NCI-H2081 (cell line): ENCODE data around the gene TAAR2.
"Not testable (repeated sequence)": the region's sequence is repeated elsewhere in the genome, so short reads cannot be mapped to it uniquely, and the experiment has no call there.

Source experiments
- DNase-seq, 2 experiments: peaks; one replicate each; lab custom pipeline; 2025; lab: John Stamatoyannopoulos, UW

TAAR2 gene, protein sequence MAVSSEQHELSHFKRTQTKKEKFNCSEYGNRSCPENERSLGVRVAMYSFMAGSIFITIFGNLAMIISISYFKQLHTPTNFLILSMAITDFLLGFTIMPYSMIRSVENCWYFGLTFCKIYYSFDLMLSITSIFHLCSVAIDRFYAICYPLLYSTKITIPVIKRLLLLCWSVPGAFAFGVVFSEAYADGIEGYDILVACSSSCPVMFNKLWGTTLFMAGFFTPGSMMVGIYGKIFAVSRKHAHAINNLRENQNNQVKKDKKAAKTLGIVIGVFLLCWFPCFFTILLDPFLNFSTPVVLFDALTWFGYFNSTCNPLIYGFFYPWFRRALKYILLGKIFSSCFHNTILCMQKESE

DNA sequence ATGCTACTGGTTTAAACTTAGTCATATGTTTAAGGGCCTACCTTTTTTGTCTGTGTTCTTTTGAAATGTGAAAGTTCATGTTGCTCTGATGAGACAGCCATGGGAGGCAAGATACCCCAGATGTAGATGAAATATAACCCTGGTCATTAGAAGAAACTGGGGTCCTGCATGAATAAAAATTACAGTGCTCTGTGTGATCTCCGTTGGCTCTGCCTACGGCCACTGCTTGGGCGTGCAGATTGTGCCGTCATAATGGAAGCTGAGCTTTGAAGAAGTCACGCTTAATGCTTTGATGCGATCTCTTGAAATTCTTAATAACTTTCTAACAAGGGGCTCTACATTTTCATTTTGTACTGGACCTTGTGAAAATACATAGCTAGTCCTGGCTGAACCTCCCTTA, at the start of gene TAAR2:
Gene TAAR2 (minus strand): TSS at position 101 of the 400 bp plus-strand sequence. CDS start 0 bp downstream, at position 101.
- no peak for DNase-seq

- no peak for DNase-seq
These were observed 49.5 kb upstream of the TAAR2 start for GRCh38 chr6:132673376-132674094.

DNA sequence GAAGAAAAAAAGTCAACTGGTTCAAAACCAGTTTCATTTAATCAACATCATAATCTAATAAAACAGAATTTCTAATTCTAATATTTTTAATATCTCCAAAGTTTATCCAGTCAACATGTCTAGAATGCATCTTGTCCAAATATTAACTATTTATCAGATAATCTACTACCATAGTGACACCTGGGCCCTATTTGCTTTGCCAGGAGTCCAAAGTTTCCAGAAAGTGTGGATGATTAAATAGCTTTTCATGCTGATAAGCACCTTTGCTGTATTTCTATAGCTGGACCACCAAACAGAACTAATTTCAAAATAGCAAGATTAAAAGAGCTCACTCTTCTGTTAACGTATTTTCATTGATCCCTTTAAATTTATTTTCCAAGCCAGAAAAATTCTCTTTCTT, 47.2 kb upstream of the TAAR2 start:
- DNase-seq = no peak

- DNase-seq = peak; percentile 31 to 40
These were observed 45.7 kb upstream of the TAAR2 start for GRCh38 chr6:132669690-132670291.

DNA sequence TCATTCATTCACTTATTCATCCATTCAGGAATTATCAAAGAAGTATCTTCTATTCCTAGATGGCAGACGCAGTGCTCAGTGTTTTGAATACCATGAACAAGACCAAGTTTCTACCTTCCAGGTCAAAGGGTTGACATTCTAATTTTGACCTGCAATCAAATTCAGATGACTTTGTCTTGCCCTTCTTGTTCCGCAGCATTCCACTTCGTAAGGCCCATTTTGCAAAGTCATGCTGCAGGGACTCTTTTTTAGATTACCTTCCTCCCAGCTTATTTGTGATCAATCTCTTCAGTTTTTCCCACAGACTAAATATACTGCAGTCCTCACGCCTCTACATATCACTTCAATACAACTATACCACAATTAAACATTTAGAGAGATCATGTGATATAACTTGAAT, 42.0 kb upstream of the TAAR2 start:
- no peak for DNase-seq

GRCh38 chr6:132664309-132665034, 40.4 kb upstream of the TAAR2 start:
- DNase-seq = no peak

DNA sequence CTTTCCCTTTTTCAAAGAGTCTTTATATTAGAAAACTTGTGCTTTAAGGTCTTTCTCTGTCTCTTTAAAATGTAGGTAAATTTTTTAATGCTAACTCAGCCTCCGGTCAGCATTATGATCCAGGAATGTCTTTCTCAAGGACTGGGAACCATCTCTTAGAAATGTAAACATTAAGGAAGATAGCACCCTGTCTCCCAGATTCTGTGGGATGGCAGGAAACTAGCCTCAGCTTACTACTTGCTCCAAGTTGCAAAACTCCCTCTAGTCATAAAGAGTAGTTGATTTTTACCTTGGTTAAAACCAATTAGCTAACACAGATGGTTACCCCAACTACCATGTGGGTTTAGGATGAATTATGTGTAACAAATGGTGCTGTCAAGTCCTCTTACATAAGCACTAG, 39.6 kb upstream of the TAAR2 start:
- no peak for DNase-seq

DNA sequence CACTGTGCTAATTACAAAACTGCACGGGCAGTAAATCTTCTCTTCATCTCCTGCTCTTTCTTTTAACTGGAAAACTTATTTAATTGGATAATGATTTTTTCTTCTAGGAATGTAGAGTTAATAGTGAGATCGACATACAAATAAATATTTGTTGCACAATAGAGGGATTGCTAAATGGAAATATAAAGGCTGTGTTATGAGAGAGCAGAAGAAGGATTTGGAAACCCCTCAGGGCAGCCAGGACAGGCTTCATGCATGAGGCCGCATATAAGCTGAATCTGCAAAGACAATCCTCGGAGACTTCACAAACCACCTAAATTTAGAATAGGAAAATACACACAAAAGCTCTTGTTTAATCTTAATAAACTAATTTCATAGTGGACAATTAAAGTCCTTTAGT, 37.8 kb upstream of the TAAR2 start:
- DNase-seq = no peak

GRCh38 chr6:132659082-132659481, 35.0 kb upstream of the TAAR2 start, which contains the start of gene TAAR1:
Gene TAAR1 (minus strand): TSS chr6:132659182. CDS start chr6:132646003, 13,179 bp downstream.
- peak; percentile 56 to 92 for DNase-seq

GRCh38 chr6:132651062-132651461, 27.0 kb upstream of the TAAR2 start:
- DNase-seq = no peak

- DNase-seq = no peak
These were observed 26.4 kb upstream of the TAAR2 start for GRCh38 chr6:132650429-132650828.

- DNase-seq = no peak
These were observed 24.8 kb upstream of the TAAR2 start for GRCh38 chr6:132648828-132649227.

DNA sequence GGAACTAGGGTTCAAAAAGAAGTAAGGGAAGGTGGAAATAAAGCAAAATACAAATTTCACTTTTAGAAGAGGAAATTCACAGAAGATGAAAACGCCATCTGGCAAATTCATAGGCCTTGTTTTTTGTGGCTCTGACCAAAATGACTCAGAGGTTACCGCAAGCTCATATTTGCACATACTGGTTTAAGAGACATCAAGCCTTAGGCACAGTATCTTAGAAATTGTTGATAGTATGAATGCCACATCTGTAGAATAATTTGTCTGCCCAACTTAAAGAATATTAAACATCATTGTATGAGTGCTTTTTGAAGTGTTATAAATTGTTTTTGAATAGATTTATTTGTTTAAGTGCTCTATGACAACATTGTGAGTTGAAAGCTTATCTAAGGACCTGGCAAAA, 24.3 kb upstream of the TAAR2 start:
- DNase-seq = no peak

DNA sequence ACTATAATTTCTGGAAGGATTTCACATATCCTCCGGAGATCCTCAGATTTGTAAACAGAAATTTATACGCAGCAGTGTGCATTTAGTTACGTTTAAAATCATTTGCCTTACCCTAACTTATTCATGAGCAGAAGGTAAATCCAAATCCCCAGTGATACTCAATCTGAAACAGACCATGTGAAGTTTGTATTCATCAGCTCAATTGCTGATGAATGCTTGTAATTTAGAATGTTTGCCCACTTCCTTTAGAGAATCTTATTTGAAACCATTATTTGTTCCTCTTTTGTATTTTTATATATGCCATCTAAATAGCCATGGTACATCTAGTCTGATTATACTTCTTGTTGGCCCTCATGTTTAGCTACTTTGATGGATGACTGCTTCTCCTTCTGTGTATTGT, 19.5 kb upstream of the TAAR2 start:
- peak; percentile 13 to 69 for DNase-seq

- not testable (repeated sequence) for DNase-seq
These were observed 13.1 kb upstream of the TAAR2 start for GRCh38 chr6:132637135-132637534.

GRCh38 chr6:132635906-132636305, 11.8 kb upstream of the TAAR2 start:
- not testable (repeated sequence) for DNase-seq

- DNase-seq = not testable (repeated sequence)
These were observed 11.2 kb upstream of the TAAR2 start for GRCh38 chr6:132635288-132635687.

- DNase-seq = no peak
These were observed 10.7 kb upstream of the TAAR2 start for GRCh38 chr6:132634796-132635195.

- DNase-seq = no peak
These were observed 9.3 kb upstream of the TAAR2 start for GRCh38 chr6:132633362-132633761.

- DNase-seq = no peak
These were observed 799 bp downstream of the TAAR2 start for GRCh38 chr6:132623106-132623845.

DNA sequence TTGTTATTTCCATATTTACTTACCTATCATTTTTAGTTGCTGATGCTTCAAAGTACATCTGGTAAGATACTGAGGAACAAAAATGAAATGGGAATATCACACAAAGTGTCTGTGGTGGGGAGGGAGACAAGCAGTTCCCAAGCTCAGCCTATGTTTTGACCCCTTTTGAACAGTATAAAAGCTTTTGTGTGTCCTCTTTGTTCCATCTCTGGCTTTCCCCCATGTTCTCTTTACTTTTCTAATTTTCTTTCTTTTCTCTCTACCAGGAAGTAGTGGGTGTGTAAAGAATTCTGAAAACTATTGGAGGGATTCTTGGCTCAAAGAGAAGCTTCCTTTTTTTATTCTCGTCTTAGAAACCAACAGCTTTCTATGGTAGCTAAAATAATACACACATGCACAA, 7.4 kb downstream of the TAAR2 start:
- no peak for DNase-seq

DNA sequence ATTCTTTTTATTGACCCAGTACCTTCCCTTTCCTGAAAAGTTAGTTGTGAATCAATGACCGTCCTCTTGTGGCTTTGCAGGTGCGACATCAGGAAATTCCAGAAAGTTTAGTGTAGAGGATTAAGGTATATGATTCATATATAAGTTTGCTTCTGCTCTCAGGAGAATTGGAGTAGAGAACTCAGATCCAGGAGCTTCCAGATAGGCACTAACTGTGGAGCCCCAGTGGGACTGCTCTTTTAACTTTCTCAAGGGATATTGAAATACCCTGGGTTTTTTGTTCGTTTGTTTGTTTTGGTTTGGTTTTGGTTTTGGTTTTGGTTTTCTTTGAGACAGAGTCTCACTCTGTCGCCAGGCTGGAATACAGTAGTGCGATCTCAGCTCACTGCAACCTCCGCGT, 9.5 kb downstream of the TAAR2 start:
- no peak for DNase-seq
